ENCODE measurements around the gene ZSWIM9. TPM values are rescaled to one million over a fixed set of nuclear protein-coding genes. Genes with fewer than 3 reads are reported as not detected.
A peak's percentile ranks its signal among the peaks of the same experiment; 100 is the strongest.
"Not testable (repeated sequence)": the region's sequence is repeated elsewhere in the genome, so short reads cannot be mapped to it uniquely, and the experiment has no call there.

Gene ZSWIM9
- total and polyA plus RNA-seq, 7 experiments from 2014 or later = 0.82 to 11.6 (median 5.3) TPM

DNA sequence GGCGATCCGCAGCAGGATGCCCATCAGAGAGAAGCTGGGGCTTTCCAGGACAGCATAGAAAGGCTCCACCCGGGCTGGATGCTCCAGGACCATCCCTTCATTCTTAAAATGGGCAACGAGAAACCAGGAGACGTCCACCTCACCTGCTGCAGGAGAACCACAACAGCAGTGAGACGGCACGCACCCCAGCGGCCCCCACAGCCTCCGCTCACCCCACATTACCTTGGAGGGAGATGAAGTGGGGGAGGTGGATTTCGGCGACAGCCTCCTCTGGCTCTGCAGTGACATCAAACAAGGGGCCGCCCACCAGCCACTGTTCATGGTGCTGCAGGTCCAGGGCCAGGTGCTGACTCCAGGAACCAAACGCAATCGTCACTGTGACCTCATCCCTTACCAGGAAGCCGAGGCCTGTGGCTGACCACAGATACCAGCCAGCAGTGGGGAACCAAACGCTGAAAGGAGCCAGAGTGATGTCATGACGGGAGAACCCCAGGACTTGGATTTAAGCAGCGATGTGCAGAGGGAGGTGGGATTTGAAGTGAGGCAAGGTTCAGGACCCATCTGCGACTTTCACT lies 60.2 kb downstream of the ZSWIM9 start:
- Mint-ChIP-seq H3K27ac (peak overlapping the region in 4 of 9 donors; percentile 4 to 69 (median 54)), H3K9me3 (peaks cover 0 to 1% (median 0%) of the 10 kb centered on the region in 11 donors), H3K4me1 (peaks cover 3 to 23% (median 7%) of the 10 kb centered on the region in 7 donors), H3K36me3 (peaks cover 22 to 73% (median 45%) of the 10 kb centered on the region in 5 donors), H3K4me3 (no peak overlapping the region), H3K27me3 (no peaks in the 10 kb centered on the region)
- Histone ChIP-seq H3K4me1 (ENCODE audit: control insufficient read depth in 2 of 2, insufficient read depth in 2 of 2, low read length in 2 of 2) (no peaks in the 10 kb centered on the region), H3K9me3 (ENCODE audit: control insufficient read depth in 2 of 3, low read length in 3 of 3) (no peaks in the 10 kb centered on the region), H3K27ac (ENCODE audit: low read depth, low read length) (no peak overlapping the region), H3K36me3 (ENCODE audit: control insufficient read depth in 2 of 3, insufficient read depth in 3 of 3, low read length in 3 of 3) (peaks cover 11 to 85% (median 40%) of the 10 kb centered on the region in 3 experiments), H3K27me3 (ENCODE audit: control insufficient read depth in 2 of 2, insufficient read depth in 2 of 2, low read length in 2 of 2) (no peaks in the 10 kb centered on the region), H3K4me3 (ENCODE audit: low read length) (no peak overlapping the region)
- ATAC-seq (peak; percentile 37), DNase-seq (no peak)
- POLR2A ChIA-PET = no interaction called here
- CTCF ChIA-PET = no interaction called here
- intact Hi-C loops (cut with micrococcal nuclease) = no loop called here

GRCh38 chr19:48237057-48237456 lies 66.6 kb downstream of the ZSWIM9 start:
- Mint-ChIP-seq H3K27me3 (no peaks in the 10 kb centered on the region), H3K36me3 (peaks cover 23 to 69% (median 46%) of the 10 kb centered on the region in 5 donors), H3K9me3 (no peaks in the 10 kb centered on the region), H3K27ac (peak overlapping the region in 5 of 9 donors; percentile 19 to 69 (median 42)), H3K4me1 (peaks cover 10 to 32% (median 22%) of the 10 kb centered on the region in 7 donors), H3K4me3 (no peak overlapping the region)
- intact Hi-C loops (cut with micrococcal nuclease) = no loop called here
- ChIA-PET POLR2A (interaction anchor here (1.4 kb wide), 1 partner anchor 21 kb away, joined by 4 read pairs; no protein-coding TSS in a partner anchor), CTCF (interaction anchor here (0.6 kb wide), 1 partner anchor 136 kb away, joined by 3 read pairs; no protein-coding TSS in a partner anchor)
- H3K36me3 ChIP-seq (ENCODE audit: control insufficient read depth in 2 of 3, insufficient read depth in 3 of 3, low read length in 3 of 3) = peaks cover 26 to 84% (median 39%) of the 10 kb centered on the region in 3 experiments
- DNase-seq (no peak), ATAC-seq (no peak)
- no peaks in the 10 kb centered on the region for H3K4me1 ChIP-seq (ENCODE audit: control insufficient read depth in 2 of 2, insufficient read depth in 2 of 2, low read length in 2 of 2)
- H3K27me3 ChIP-seq (ENCODE audit: control insufficient read depth in 2 of 2, insufficient read depth in 2 of 2, low read length in 2 of 2) = no peaks in the 10 kb centered on the region
- H3K4me3 ChIP-seq (ENCODE audit: low read length) = no peak overlapping the region
- H3K9me3 ChIP-seq (ENCODE audit: control insufficient read depth in 2 of 3, low read length in 3 of 3) = no peaks in the 10 kb centered on the region
- H3K27ac ChIP-seq (ENCODE audit: low read depth, low read length) = no peak overlapping the region

DNA sequence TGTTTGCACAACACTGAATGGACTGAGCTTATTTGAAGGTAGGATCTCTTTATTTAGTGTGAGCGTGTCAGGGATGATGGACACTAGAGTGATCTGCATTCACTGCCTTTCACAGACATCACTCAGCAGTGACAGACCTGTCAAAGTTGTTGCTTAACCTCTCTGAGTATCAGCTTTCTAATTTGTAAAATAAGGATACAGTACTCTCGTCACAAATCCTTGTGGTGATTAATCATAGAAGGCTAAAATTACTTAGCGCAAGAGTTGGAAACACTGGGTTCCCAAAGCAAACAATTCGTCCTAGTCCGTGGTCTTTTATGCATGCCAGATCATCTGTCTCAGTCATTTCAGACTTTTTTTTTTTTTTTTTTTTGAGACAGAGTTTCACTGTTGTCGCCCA lies 68.6 kb downstream of the ZSWIM9 start:
- Histone ChIP-seq H3K27me3 (ENCODE audit: control insufficient read depth in 2 of 2, insufficient read depth in 2 of 2, low read length in 2 of 2) (no peaks in the 10 kb centered on the region), H3K36me3 (ENCODE audit: control insufficient read depth in 2 of 3, insufficient read depth in 3 of 3, low read length in 3 of 3) (peaks cover 19 to 67% (median 28%) of the 10 kb centered on the region in 3 experiments), H3K4me3 (ENCODE audit: low read length) (no peak overlapping the region), H3K27ac (ENCODE audit: low read depth, low read length) (no peak overlapping the region), H3K9me3 (ENCODE audit: control insufficient read depth in 2 of 3, low read length in 3 of 3) (no peaks in the 10 kb centered on the region), H3K4me1 (ENCODE audit: control insufficient read depth in 2 of 2, insufficient read depth in 2 of 2, low read length in 2 of 2) (peaks cover 0 to 4% of the 10 kb centered on the region in 2 donors)
- Mint-ChIP-seq H3K4me1 (peaks cover 11 to 38% (median 20%) of the 10 kb centered on the region in 7 donors), H3K36me3 (peaks cover 17 to 58% (median 44%) of the 10 kb centered on the region in 5 donors), H3K9me3 (no peaks in the 10 kb centered on the region), H3K4me3 (no peak overlapping the region), H3K27me3 (no peaks in the 10 kb centered on the region), H3K27ac (peak overlapping the region in 1 of 9 donors; percentile 41)
- no peak for DNase-seq
- ATAC-seq = no peak
- POLR2A ChIA-PET = no interaction called here
- CTCF ChIA-PET = interaction anchor here (1.0 kb wide), 1 partner anchor 20 kb away, joined by 3 read pairs; no protein-coding TSS in a partner anchor
- intact Hi-C loops (cut with micrococcal nuclease) = no loop called here

- DNase-seq (no peak), ATAC-seq (no peak)
- peaks cover 16 to 43% (median 26%) of the 10 kb centered on the region in 7 donors for H3K4me1 Mint-ChIP-seq
- peaks cover 19 to 61% (median 28%) of the 10 kb centered on the region in 3 experiments for H3K36me3 ChIP-seq (ENCODE audit: control insufficient read depth in 2 of 3, insufficient read depth in 3 of 3, low read length in 3 of 3)
- H3K36me3 Mint-ChIP-seq = peaks cover 15 to 56% (median 44%) of the 10 kb centered on the region in 5 donors
- H3K9me3 Mint-ChIP-seq = no peaks in the 10 kb centered on the region
- no peaks in the 10 kb centered on the region for H3K27me3 Mint-ChIP-seq
- ChIA-PET POLR2A (interaction anchor here (1.6 kb wide), 1 partner anchor 21 kb away, joined by 5 read pairs; no protein-coding TSS in a partner anchor), CTCF (interaction anchor here (1.0 kb wide), 1 partner anchor 20 kb away, joined by 3 read pairs; no protein-coding TSS in a partner anchor)
- no peak overlapping the region for H3K4me3 Mint-ChIP-seq
- intact Hi-C loops (cut with micrococcal nuclease) = no loop called here
- no peak overlapping the region for H3K27ac ChIP-seq (ENCODE audit: low read depth, low read length)
- H3K27ac Mint-ChIP-seq = peak overlapping the region in 5 of 9 donors; percentile 14 to 77 (median 63)
- no peaks in the 10 kb centered on the region for H3K27me3 ChIP-seq (ENCODE audit: control insufficient read depth in 2 of 2, insufficient read depth in 2 of 2, low read length in 2 of 2)
- H3K9me3 ChIP-seq (ENCODE audit: control insufficient read depth in 2 of 3, low read length in 3 of 3) = no peaks in the 10 kb centered on the region
- H3K4me1 ChIP-seq (ENCODE audit: control insufficient read depth in 2 of 2, insufficient read depth in 2 of 2, low read length in 2 of 2) = peaks cover 1 to 7% of the 10 kb centered on the region in 2 donors
- no peak overlapping the region for H3K4me3 ChIP-seq (ENCODE audit: low read length)
Observed at GRCh38 chr19:48239582-48240141, 69.2 kb downstream of the ZSWIM9 start.

DNA sequence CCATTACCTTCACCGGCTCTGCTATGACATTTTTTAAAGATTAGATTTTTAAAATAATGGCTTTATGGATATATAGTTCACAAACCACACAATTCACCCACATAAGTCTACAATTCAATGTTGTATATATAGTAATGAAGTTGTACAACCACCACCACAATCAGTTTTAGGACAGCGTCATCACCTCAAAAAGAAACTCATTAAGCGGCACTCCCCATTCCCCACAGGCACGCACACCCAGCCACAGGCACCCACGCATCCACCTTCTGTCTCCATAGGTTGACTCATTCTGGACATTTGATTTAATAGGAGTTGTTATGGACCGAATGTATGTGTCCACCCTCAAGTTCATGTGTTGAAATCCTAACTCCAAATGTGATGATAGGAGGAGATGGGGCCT lies 71.3 kb downstream of the ZSWIM9 start:
- ATAC-seq; H3K27me3 Mint-ChIP-seq; H3K4me3 Mint-ChIP-seq; CTCF ChIA-PET; DNase-seq; H3K9me3 ChIP-seq (ENCODE audit: control insufficient read depth in 2 of 3, low read length in 3 of 3); H3K27ac ChIP-seq (ENCODE audit: low read depth, low read length); H3K27me3 ChIP-seq (ENCODE audit: control insufficient read depth in 2 of 2, insufficient read depth in 2 of 2, low read length in 2 of 2); POLR2A ChIA-PET; H3K9me3 Mint-ChIP-seq; H3K4me3 ChIP-seq (ENCODE audit: low read length); intact Hi-C loops (cut with micrococcal nuclease): not testable (repeated sequence)
- Mint-ChIP-seq H3K27ac (peak overlapping the region in 6 of 9 donors; percentile 32 to 82 (median 48)), H3K4me1 (peaks cover 32 to 59% (median 44%) of the 10 kb centered on the region in 7 donors), H3K36me3 (peaks cover 21 to 58% (median 48%) of the 10 kb centered on the region in 5 donors)
- H3K4me1 ChIP-seq (ENCODE audit: control insufficient read depth in 2 of 2, insufficient read depth in 2 of 2, low read length in 2 of 2) = peaks cover 16 to 23% of the 10 kb centered on the region in 2 donors
- H3K36me3 ChIP-seq (ENCODE audit: control insufficient read depth in 2 of 3, insufficient read depth in 3 of 3, low read length in 3 of 3) = peaks cover 21 to 56% (median 22%) of the 10 kb centered on the region in 3 experiments

- intact Hi-C loops (cut with micrococcal nuclease) = loop anchor here in 1 of 2 donors (1.0 kb wide), 2 partner anchors 11 to 16 kb away; partner anchors contain the start of gene CARD8
- no peaks in the 10 kb centered on the region for H3K9me3 ChIP-seq (ENCODE audit: control insufficient read depth in 2 of 3, low read length in 3 of 3)
- peak overlapping the region; percentile 75 to 91 (median 79) for H3K4me3 Mint-ChIP-seq
- ChIA-PET CTCF (interaction anchor here (0.5 to 1.7 kb wide), 3 partner anchors 15 to 40 kb away, joined by 3 to 5 read pairs (median 4); no protein-coding TSS in a partner anchor), POLR2A (interaction anchor here (0.6 to 3.7 kb wide), 7 partner anchors 11 to 402 kb away, joined by 3 to 25 read pairs (median 3); partner anchors contain the start of genes CA11 and CARD8)
- peaks cover 10 to 36% (median 15%) of the 10 kb centered on the region in 3 experiments for H3K36me3 ChIP-seq (ENCODE audit: control insufficient read depth in 2 of 3, insufficient read depth in 3 of 3, low read length in 3 of 3)
- no peaks in the 10 kb centered on the region for H3K9me3 Mint-ChIP-seq
- H3K27ac Mint-ChIP-seq = peak overlapping the region; percentile 77 to 93 (median 90)
- H3K27me3 ChIP-seq (ENCODE audit: control insufficient read depth in 2 of 2, insufficient read depth in 2 of 2, low read length in 2 of 2) = no peaks in the 10 kb centered on the region
- H3K4me3 ChIP-seq (ENCODE audit: low read length) = peak overlapping the region; percentile 19
- DNase-seq (peak in 7 of 9 donors; percentile 37 to 61 (median 56)), ATAC-seq (peak; percentile 95)
- H3K4me1 Mint-ChIP-seq = peaks cover 37 to 67% (median 52%) of the 10 kb centered on the region in 7 donors
- H3K4me1 ChIP-seq (ENCODE audit: control insufficient read depth in 2 of 2, insufficient read depth in 2 of 2, low read length in 2 of 2) = peaks cover 25 to 39% of the 10 kb centered on the region in 2 donors
- peaks cover 21 to 54% (median 41%) of the 10 kb centered on the region in 5 donors for H3K36me3 Mint-ChIP-seq
- no peaks in the 10 kb centered on the region for H3K27me3 Mint-ChIP-seq
- peak overlapping the region; percentile 63 for H3K27ac ChIP-seq (ENCODE audit: low read depth, low read length)
Observed at GRCh38 chr19:48244281-48244680, 73.8 kb downstream of the ZSWIM9 start.
